Measurements from ENCODE around the gene OGDH.

DNA sequence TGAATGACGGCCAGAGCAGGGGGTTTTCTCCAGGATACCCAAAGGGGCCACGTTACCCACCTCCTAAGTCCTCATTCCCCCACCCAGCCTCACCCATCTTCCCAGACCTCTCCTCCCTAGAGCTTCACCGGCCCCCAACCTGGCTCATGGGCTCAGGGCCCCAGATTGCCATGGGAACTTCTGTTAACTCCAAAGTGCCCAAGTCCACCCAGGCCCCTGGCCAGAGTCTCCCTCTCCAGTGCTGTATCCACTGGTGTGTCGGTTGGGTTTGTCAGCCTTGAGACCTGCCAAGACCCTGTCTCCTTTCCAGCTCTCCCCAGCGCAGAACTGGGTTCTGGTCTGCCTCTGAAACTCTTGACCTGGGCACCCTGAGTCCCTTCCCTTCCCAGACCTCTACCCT, 105.1 kb downstream of the OGDH start:
- TF ChIP-seq, protein P1, sequence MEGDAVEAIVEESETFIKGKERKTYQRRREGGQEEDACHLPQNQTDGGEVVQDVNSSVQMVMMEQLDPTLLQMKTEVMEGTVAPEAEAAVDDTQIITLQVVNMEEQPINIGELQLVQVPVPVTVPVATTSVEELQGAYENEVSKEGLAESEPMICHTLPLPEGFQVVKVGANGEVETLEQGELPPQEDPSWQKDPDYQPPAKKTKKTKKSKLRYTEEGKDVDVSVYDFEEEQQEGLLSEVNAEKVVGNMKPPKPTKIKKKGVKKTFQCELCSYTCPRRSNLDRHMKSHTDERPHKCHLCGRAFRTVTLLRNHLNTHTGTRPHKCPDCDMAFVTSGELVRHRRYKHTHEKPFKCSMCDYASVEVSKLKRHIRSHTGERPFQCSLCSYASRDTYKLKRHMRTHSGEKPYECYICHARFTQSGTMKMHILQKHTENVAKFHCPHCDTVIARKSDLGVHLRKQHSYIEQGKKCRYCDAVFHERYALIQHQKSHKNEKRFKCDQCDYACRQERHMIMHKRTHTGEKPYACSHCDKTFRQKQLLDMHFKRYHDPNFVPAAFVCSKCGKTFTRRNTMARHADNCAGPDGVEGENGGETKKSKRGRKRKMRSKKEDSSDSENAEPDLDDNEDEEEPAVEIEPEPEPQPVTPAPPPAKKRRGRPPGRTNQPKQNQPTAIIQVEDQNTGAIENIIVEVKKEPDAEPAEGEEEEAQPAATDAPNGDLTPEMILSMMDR (IDR thresholded peaks at IDR 0.05) = no peak
- TF ChIP-seq POLR2A (IDR thresholded peaks at IDR 0.05) = no peak
